CD4-positive, alpha-beta T cell treated with Interferon alpha-2 for 1 hour (primary cell): ENCODE measurements around the gene TMEM191B.
"Not testable (repeated sequence)": the region's sequence is repeated elsewhere in the genome, so short reads cannot be mapped to it uniquely, and the experiment has no call there.

Source experiments
- DNase-seq, 2 donors: peaks; one replicate each; pipeline ENCODE4 v3.0.0-alpha.2; 2020 to 2022

TMEM191B gene

DNA sequence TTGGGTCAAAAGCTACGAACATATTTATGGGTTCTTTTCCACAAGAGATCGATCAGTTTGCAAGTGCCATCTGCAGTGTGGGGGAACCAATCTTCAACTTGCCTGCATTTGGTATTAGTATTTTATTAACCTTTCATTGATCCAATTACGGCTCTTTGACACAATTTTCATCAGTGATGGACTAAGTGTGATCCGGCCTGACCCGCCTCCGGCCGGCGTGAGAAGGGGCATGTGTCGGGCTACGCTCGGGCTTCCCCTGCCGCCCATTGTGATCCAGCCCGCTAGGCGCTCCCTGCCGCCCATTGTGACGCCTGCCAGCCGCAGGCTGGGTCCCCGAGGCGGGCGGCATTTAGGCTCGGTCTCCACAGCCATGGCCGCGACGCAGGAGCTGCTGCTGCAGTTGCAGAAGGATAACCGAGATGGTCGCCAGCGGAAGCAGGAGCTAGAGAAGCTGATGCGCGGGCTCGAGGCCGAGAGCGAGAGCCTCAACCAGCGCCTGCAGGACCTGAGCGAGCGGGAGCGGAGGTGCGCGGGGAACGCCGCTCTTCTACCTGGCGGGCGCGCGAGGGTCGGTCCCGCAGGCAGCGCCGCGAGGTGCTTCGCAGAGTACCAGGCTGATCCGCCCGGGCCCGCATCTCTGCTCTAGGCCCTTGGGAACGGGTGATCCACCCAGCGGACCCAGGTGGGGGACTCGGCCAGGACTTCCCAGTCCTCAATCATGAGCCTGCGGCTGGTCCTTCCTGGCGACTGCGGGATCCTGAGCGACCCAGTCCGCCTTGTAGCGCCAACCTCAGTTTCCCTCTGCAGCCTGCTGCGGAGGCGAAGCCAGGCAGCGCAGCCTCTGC lies at the start of gene TMEM191B:
Gene TMEM191B (plus strand): TSS at position 51 of the 845 bp plus-strand sequence. CDS start 179 bp downstream, at position 230.
- not testable (repeated sequence) for DNase-seq

DNA sequence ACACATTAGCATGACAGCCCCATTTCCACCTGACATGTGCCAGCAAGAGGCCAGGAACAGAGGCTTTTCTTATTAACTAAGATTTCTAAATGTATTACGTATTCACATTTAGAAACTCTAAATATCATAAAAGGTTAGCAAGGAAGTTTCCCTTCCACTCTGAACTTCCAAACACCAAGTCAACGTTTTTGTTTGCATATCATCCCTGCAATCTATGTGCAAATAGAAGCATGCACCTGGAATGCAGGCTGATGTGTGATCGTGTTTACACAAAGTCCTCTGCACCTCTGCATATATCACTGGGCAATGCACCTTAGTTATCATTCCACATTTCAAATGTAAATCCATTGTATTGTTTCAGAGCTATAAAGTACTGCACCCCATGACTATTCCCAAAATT lies 31.4 kb upstream of the TMEM191B start:
- DNase-seq = not testable (repeated sequence)

DNA sequence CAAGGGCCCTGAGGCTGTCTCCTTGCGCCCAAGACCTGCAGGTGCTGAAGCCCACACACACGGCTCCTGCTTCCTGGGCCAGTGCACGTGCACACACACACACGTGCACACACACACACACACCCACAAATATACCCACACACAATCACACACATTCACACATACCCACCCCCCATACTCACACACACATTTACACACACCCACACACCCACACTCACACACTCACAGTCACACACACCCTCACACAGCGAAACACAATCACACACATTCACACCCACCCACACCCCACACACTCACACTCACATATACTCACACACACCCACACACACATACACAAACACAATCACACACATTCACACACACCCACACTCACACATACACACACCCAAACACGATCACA lies 16.3 kb upstream of the TMEM191B start:
- DNase-seq = not testable (repeated sequence)

DNA sequence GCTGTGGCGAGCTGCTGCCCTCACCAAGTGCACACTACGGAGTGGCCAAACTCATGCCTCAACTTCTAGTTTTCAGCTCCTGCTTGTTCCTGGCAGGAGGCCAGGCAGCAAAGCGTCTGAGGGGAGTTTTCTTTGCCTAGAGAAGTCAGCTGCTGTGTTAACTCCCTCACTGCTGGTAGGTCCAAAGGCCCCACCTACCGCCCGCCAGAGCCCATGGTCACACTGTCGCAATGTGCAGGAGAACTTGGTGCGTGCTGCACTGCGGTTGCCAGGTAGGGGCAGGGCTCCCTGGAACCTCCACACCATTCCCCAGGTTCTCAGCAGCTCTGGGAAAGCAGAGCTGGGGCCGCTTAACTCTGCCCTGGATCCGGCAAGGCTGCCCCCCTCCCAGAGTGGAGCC lies 15.2 kb upstream of the TMEM191B start:
- DNase-seq = not testable (repeated sequence)

DNA sequence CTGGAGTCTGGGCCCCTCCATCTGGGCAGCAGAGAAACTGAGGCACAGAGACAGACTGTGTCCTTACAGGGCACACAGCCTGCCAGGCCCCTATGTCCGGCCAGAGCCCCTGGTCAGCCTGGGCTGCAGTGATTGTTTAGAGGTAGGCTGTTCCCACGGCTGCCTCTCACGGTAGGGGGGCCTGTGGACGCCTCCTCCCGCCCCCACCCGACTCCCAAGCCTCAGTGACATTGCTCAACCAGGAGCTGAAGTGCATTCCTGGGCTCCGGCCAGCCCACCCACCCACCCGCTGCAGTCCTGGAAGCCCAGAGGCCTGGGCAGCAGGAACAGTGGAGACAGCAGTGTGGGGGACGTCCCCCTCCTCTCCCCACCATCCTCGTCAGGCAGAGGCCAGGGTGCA lies 14.1 kb upstream of the TMEM191B start:
- DNase-seq = not testable (repeated sequence)

DNA sequence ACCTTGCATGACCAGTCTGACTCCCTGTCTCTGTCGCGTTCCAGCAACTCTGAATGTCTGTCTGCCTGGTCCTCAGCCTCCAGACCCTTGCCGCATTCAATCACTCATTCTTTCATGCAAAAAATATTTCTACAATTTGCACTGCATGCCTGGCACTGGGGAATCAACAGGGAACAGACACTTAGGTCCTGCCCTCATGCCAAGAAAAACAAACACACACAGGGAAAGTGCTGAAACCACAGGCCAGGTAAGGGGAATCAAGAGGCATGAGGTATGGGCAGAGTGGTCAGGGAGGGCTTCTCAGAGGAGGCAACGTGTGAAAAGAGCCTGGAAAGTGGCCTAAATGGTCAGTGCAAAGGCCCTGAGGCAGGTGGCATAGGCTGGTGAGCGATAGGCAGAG lies 9.5 kb upstream of the TMEM191B start, which contains the start of gene GGTLC3:
Gene GGTLC3 (minus strand): TSS at position 101 of the 400 bp plus-strand sequence. CDS start 264 bp downstream, outside the sequence.
- not testable (repeated sequence) for DNase-seq

DNA sequence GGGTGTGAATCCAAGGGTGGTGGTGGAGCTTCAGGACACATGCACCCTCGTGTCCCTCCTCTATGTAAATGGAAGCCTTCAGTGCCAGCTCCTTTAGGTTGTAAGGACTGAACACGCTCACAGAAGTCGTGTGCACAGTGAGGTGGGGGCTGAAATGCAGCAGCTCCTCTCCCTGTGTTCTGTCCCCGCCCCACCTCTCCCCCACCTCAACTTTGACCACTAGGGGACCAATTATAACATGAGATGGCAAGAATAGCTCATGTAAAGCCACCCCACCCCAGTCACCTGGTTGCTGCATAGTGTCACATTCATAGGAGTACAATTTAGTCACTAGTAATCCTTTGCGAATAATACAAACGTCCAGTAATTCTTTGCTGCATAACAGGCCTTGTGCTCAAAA lies 4.8 kb upstream of the TMEM191B start:
- DNase-seq = not testable (repeated sequence)

DNA sequence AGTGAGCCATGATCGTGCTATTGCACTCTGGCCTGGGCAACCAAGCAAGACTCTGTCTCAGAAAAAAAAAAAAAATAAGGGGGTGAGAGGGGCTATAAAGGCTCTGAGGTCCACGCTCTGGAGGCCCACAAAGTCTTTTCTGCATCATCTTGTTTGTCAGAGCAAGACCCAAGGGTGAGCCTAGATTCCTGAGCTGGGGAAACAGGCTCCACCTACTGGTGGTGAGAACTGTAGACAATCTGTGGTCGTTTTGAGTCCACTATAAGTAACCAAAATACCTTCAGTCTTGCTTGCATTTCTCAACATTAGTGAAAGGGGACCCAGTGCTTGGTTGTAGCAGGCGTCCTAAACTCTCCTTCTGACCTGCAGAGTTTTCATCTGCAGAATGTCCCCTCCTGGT lies 4.3 kb upstream of the TMEM191B start:
- DNase-seq = not testable (repeated sequence)

DNA sequence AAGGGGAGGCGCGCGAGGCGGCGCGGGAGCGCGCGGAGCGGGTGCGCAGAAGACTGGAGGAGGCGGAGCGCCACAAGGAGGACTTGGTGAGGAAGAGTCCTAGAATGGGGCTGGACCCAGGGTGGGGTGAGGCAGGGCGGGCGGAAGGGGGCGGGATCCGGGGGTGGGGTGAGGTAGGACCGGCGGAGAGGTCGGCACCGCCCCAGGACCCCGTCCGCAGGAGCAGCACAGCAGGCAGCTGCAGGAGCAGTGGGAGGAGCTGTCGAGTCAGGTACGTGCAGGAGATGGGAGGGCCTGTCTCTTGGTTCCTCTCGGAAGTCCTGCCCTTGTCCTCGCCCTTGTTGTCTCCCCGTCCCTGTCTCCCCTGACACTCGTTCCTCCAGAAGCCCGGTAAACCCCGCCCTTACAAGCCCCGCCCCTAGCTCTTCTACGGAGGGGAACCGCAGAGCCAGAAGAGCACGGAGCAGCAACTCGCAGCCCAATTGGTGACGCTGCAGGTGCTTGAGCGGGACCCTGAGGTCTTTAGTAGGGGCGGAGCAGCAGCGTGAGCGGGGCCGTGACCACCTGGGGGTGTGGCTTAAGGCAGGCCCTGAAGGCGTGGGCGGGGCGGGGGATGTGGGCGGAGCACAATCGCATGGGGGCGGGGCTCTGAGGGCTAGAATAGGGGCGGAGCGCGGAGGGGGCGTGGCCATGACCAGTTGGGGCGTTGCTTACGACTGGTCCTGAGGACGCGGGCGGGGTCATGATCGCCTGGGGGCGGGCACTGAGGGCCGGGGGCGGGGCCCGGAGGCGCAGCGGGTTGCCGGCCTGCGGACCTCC lies 1.2 kb downstream of the TMEM191B start:
- DNase-seq = peak; percentile 66 to 84

DNA sequence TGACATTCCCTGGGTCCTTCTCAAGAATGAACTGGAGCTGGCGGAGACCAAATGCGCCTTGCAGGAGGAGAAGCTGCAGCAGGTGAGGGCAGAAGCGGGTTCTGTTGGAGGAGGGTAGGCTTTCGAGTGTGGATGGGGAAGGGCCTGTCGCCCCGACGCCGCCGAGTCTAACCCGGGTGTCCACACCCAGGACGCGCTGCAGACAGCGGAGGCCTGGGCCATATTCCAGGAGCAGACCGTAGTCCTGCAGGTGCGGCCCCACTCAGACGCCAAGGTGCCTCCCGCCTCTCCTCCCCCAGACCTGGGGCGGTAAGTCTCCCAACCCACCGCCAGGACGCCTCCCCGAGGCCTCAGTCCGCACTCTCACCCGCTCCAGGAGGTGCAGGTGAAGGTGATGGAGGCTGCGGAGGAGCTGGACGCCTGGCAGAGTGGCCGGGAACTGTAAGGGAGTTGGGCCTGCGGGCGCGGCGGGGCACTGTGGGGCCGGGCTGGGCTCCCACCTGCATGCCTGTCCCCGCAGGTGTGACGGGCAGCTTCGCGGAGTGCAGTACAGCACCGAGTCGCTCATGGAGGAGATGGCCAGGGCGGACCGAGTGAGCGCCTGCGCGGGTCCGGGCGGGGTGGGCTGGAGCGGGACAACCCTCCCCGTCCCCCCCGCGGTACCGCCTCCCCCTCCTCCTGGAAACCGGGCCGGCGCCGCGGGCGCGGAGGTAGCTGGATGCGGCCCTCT lies 2.0 kb downstream of the TMEM191B start:
- not testable (repeated sequence) for DNase-seq

DNA sequence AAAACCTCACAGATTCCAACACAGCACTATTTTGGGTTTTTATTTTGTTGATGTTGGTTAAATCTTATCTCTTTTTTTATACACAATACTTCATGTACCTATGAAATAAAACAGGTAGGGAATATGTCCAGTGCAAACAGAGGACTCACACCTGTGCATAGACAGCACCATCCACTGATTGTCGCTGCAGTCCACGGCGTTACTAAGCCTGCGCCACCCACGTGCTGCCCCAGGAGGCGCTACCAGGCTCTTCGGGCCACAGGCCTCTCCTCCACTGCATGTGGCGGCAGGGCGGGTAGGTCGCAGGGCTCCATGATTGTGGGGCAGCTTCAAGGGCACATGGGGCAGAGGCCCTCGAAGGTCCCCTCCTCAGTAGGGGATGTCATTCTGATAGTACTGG lies 6.0 kb downstream of the TMEM191B start:
- DNase-seq = not testable (repeated sequence)

DNA sequence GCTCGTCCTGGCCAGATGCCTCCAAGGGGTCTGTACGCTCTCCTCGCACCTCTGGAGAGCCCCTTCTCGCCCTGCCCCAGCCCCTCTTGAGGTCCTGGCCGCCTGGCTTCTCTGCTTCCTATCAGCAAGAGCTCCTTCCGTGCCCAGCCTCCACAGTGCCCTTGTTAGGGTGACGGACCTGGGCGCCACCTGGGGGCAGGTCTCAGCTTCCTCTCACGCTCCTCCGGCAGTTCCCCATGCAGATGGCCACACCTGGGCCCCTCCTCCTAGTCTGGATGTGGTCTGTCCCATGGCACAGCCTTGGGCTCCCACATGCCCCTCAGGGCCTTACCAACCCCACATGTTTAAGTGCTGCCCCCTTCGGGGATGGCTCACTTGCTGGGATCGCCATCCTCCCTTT lies 6.7 kb downstream of the TMEM191B start:
- not testable (repeated sequence) for DNase-seq

DNA sequence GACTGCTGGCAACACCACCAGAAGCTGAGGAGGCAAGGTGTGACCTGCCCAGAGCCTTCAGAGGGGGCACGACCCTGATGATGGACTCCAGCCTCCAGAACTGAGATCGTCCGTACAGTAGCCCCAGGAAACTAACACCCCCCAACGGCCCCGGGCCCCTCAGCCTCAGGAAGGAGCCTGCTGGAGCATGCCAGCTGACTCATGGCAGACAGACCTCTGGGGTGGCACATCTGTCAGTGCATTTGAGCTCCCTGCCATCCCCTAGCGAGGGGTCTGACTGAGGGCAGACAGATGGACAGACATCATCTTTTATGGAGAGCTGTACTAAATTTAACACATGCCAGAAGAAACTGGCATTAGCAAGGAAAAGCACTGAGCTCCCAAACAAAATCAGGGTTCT lies 12.4 kb downstream of the TMEM191B start:
- DNase-seq = not testable (repeated sequence)

DNA sequence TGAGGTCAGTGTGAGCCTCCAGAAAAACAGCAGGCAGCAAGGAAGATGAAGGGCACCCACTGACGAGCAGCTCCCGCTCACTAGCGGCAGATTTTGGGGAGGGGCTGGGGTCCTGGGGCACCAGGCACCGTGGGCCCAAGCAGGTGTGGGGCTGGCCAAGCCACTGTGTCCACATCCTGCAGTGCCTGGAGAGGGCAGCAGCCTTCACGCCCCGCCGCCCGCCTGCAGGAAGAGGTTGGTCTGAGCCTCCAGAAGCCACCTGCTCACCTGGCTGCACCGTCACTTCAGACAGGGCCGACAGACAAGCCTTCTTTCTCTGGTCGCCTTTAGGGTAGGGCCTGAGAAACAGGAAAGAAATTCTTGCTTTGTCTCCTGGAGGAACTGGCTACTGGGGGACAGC lies 15.8 kb downstream of the TMEM191B start:
- not testable (repeated sequence) for DNase-seq

DNA sequence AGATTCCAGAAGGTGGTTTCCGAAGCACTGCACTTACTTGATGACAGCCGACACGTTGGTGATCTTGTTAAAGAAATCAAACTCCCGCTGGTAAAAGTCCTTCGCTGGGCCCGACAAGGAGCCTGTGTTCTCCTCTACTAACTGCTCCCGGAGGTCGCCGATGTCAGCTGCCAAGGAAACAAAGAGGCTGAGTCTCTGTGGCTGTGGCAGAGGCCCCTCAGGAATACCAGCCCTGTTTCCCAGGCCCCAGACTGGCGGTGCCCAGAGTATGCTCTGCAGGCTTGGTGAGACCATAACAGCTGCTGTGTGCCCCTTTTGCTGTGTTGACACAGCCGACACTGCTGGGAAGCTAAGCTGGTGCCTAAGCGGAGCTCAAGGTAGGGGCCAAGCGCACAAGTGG lies 17.0 kb downstream of the TMEM191B start:
- not testable (repeated sequence) for DNase-seq

DNA sequence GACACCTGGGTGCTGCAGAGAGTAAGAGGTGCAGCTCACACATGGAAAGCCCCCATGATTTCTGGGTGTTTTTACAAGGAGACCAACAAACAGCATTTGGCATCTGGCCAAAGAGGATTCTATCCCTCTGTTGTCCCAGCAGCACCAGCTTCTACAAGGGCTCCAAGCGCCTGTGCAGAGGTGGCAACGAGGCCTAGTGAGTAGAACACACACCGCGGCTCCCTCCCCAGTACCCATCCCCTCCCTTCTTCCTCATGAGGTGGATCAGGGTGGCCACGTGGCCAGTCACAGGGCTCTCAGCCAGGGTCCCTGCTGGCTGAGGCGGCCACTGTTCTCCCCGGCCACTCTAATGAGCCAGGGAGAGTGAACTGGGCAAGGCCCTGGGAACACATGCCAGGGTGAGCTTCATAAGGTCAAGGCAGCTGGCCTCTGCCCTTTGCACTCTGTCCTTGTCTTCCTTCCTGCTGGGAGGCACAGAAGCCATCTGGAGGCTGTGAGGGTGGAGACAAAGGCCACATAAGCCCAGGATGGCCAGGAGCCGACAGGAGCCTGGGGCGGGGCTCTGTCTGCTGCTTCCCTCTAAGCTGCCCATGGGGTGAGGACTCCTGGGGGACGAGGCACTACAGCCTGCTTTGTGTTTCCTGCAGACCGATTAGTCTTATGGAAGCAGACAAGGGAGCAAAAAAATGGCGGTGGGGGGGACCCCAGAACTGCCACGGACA lies 22.0 kb downstream of the TMEM191B start:
- not testable (repeated sequence) for DNase-seq

DNA sequence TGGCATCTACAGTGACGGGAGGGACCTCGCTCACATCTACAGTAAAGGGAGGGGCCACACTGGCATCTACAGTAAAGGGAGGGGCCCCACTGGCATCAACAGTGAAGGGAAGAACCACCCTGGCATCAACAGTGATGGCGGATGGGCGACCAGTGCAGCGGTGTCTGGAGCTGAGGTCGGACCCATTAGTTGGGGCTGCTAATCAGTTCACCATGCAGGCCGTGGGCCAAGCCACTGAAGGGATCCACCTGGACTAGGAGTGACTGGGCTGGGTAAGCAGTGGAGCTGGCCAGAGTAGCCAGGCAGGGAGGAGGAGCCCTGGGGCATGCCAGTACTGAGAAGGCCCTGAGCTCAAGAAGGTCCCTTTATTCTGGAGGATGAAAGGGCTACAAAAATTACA lies 23.4 kb downstream of the TMEM191B start:
- not testable (repeated sequence) for DNase-seq

DNA sequence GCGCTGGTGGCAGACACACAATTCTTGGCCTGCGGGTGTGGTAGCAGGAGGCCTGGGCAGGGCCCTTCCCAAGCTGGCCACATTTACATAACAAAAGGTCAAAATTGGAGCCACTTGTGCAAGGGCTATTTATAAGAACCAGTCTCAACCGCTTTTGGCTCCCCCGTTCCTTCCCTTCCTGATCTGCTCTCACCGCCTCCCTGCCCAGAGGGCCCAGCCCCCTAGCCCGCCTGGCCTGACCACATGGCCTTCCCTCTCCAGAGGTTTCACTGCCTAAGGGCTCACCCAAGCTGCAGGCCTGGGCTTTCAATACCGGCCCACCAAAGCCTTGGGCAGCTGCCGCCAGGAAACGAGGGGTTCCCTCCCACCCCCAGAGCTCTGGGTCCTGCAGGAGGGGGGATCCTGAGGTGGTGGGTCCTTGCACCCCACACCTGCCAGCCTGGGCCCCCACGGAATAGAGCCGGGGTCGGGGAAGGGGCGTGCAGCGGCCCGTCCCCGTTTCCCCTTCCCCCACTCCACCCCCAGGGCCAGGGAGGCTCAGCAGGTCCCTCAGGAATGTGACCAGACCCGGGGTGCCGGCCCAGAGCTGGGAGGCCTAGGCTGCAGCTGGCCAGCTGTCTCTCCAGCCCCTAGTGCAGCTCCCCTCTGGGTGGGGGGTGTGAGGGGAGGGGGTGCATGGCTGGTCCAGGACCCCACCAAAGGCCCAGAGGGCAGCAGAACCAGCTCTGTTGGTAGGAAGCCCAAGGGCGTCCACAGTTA lies 25.4 kb downstream of the TMEM191B start:
- not testable (repeated sequence) for DNase-seq

DNA sequence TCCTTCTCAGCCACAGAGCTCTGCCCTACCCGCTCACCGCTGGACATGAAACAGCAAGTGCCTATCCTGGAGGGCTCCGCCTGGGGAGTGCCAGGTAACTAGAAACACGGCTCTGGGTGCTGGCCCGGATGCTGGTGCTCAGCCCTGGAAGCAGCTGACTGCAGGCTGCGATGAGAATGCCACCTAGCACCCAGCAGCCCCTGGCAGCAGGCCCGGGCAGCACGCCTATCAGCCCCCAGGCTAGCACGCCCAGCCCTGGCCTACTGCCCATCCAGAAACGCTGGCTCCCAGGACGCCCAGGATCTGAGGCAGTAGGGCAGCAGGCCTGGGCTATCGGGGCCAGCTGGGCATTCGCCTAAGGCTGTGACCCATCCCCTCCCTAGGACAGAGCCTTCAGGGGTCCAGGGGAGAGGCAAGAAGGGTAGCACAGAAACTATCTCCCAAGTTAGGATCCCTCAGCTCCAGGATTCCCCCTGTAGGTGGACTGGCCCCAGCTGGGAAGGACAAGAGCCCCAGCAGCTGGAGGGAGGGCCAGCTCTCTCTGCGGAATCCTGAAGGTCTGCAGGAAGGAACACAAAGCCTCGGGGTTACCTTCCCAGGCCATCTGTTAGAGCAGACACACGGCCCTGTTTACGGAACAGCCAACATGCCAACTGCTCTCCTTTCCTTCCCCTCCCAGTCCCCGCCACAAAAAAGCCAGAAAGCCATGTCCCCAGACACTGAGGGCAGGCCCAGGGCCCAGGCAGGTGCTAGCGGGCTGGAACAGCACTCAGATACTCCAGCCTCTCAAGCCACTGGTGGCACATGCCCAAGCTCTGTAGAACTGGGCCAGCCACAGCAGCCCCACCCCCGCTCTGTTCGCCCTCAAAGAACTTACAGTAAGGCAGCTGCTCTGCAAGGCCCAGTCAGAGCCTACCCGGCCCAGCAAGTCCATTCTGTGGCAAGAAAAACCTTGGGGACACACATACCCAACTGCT lies 27.0 kb downstream of the TMEM191B start:
- not testable (repeated sequence) for DNase-seq

DNA sequence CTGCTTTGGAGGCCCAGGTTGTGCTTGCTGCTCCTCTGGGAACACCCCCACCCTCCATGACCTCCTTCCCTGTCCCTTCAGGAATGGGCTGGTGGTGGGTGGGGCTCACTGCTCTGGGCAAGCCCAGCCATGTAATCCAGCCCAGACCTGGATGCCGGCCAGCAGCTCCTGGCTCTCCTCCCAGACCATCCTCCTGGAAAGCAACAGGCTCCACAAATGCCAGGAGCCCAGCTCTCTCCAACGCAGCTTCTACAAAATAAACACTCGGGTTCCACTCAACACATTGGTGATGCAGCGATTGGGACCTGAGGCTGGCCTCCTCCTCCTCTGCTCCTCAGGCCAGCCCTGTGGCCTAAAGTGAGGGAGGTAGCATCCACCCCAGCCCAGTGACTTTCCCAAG lies 30.9 kb downstream of the TMEM191B start:
- DNase-seq = not testable (repeated sequence)
